Hepatocyte (in vitro differentiated cells): ENCODE measurements around the gene SNAPC1. TPM values are rescaled to one million over a fixed set of nuclear protein-coding genes. Genes with fewer than 3 reads are reported as not detected.
A peak's percentile ranks its signal among the peaks of the same experiment; 100 is the strongest.

Source experiments
- DNase-seq: peaks from one replicate; pipeline ENCODE4 v3.0.0-alpha.2; 2016; ENCODE audit warnings: low spot score
- H2AFZ ChIP-seq: fragments of 200-600 bp; sonication (generic); 2 replicates; pipeline ENCODE4 v1.6.0; 2016; ENCODE audit warnings: antibody characterized with exemption, mild to moderate bottlenecking
- H3K27ac ChIP-seq: fragments of 200-600 bp; sonication (generic); 2 replicates; pipeline ENCODE4 v1.5.1; 2016; ENCODE audit warnings: mild to moderate bottlenecking
- H3K27me3 ChIP-seq: fragments of 200-600 bp; sonication (generic); 2 replicates; pipeline ENCODE4 v1.6.1; 2016
- H3K36me3 ChIP-seq: fragments of 200-600 bp; sonication (generic); replicated peaks from 2 replicates; pipeline ENCODE4 v1.5.1; 2016; ENCODE audit warnings: low read depth; ENCODE audit not compliant: insufficient read depth
- H3K4me1 ChIP-seq: fragments of 200-600 bp; sonication (generic); 2 replicates; pipeline ENCODE4 v1.5.1; 2016; ENCODE audit warnings: mild to moderate bottlenecking, moderate library complexity; ENCODE audit not compliant: insufficient read depth
- H3K4me2 ChIP-seq: fragments of 200-600 bp; sonication (generic); 2 replicates; pipeline ENCODE4 v1.6.0; 2016
- H3K4me3 ChIP-seq: fragments of 200-600 bp; sonication (generic); 2 replicates; pipeline ENCODE4 v1.5.1; 2016; ENCODE audit warnings: mild to moderate bottlenecking
- H3K79me2 ChIP-seq: fragments of 200-600 bp; sonication (generic); 2 replicates; pipeline ENCODE4 v1.6.0; 2017; ENCODE audit warnings: mild to moderate bottlenecking
- H3K9me2 ChIP-seq: fragments of 200-600 bp; sonication (generic); replicated peaks from 2 replicates; pipeline ENCODE4 v1.6.0; 2017; ENCODE audit warnings: mild to moderate bottlenecking; ENCODE audit not compliant: insufficient read depth
- H3K9me3 ChIP-seq: fragments of 200-600 bp; sonication (generic); 2 replicates; pipeline ENCODE4 v1.5.1; 2016; ENCODE audit warnings: low read depth, mild to moderate bottlenecking
- H4K20me1 ChIP-seq: fragments of 200-600 bp; sonication (generic); 2 replicates; pipeline ENCODE4 v1.6.0; 2016; ENCODE audit warnings: mild to moderate bottlenecking; ENCODE audit not compliant: insufficient read depth, poor library complexity, severe bottlenecking
- CTCF ChIP-seq: fragments of 200-600 bp; sonication (generic); IDR thresholded peaks from 2 replicates; pipeline ENCODE4 v1.5.1; 2016; ENCODE audit warnings: antibody characterized with exemption, mild to moderate bottlenecking; ENCODE audit not compliant: poor library complexity
- EZH2 ChIP-seq: fragments of 200-600 bp; sonication (generic); IDR thresholded peaks from 2 replicates; pipeline ENCODE4 v1.6.1; 2016; ENCODE audit warnings: antibody characterized with exemption, mild to moderate bottlenecking, borderline replicate concordance
- EZH2phosphoT487 ChIP-seq: fragments of 200-600 bp; sonication (generic); IDR thresholded peaks from one replicate; pipeline ENCODE4 v1.6.1; 2018; ENCODE audit warnings: antibody characterized with exemption, mild to moderate bottlenecking, low read depth, moderate library complexity; ENCODE audit not compliant: unreplicated experiment, severe bottlenecking
- WGBS: methylation state at CpG from one replicate; pipeline ENCODE4 v1.1.6; 2016; ENCODE audit warnings: low lambda C conversion rate; ENCODE audit errors: missing lambda C conversion rate; 5-methylcytosine and 5-hydroxymethylcytosine counted together
- polyA plus RNA-seq: library from polyadenylated mRNA; unstranded; fragments of >200 nt; fragmentation: Nextera tagmentation; extraction: Ambion mirVana; gene quantifications from 2 replicates; pipeline ENCODE4 v1.2.1, GENCODE V29; 2016
- total RNA-seq: library from RNA; depleted of rRNA; stranded (reverse); fragments of >200 nt; gene quantifications from 2 replicates; pipeline ENCODE4 v1.2.3, GENCODE V29; 2014

SNAPC1 gene
- total and polyA plus RNA-seq, 2 experiments from 2014 or later = 3.4 to 10.5 TPM

GRCh38 chr14:61803755-61804154 is 41.5 kb downstream of the SNAPC1 start:
- no peaks in the 10 kb centered on the region for H3K9me2 ChIP-seq
- TF ChIP-seq CTCF = no peak
- TF ChIP-seq EZH2phosphoT487 = no peak
- no peak for TF ChIP-seq EZH2
- no peak overlapping the region for H3K27ac ChIP-seq
- no peak overlapping the region for H3K4me3 ChIP-seq
- H2AFZ ChIP-seq = no peak overlapping the region
- no peaks in the 10 kb centered on the region for H3K9me3 ChIP-seq
- DNase-seq = no peak
- 96% methylated on average over 2 of the region's 2 CpGs for WGBS
- peaks cover 2% of the 10 kb centered on the region for H3K27me3 ChIP-seq
- H4K20me1 ChIP-seq = no peaks in the 10 kb centered on the region
- H3K4me2 ChIP-seq = no peak overlapping the region
- H3K79me2 ChIP-seq = no peaks in the 10 kb centered on the region
- no peaks in the 10 kb centered on the region for H3K4me1 ChIP-seq
- no peaks in the 10 kb centered on the region for H3K36me3 ChIP-seq

- H3K9me3 ChIP-seq = no peaks in the 10 kb centered on the region
- TF ChIP-seq EZH2 (no peak), CTCF (no peak), EZH2phosphoT487 (no peak)
- H3K27me3 ChIP-seq = peaks cover 2% of the 10 kb centered on the region
- no peaks in the 10 kb centered on the region for H3K9me2 ChIP-seq
- WGBS = 93% methylated on average over 4 of the region's 4 CpGs
- no peak overlapping the region for H3K4me3 ChIP-seq
- H3K79me2 ChIP-seq = no peaks in the 10 kb centered on the region
- no peaks in the 10 kb centered on the region for H3K4me1 ChIP-seq
- H4K20me1 ChIP-seq = no peaks in the 10 kb centered on the region
- no peak overlapping the region for H3K27ac ChIP-seq
- no peak for DNase-seq
- H3K4me2 ChIP-seq = no peak overlapping the region
- H3K36me3 ChIP-seq = no peaks in the 10 kb centered on the region
- H2AFZ ChIP-seq = no peak overlapping the region
These were observed 43.2 kb downstream of the SNAPC1 start for GRCh38 chr14:61805451-61805850.

GRCh38 chr14:61811882-61812346 is 49.7 kb downstream of the SNAPC1 start:
- peaks cover 3% of the 10 kb centered on the region for H3K4me1 ChIP-seq
- H3K27me3 ChIP-seq = peaks cover 48% of the 10 kb centered on the region
- peak overlapping the region; percentile 45 for H2AFZ ChIP-seq
- no peak for DNase-seq
- peak overlapping the region; percentile 97 for H3K4me2 ChIP-seq
- H3K9me3 ChIP-seq = no peaks in the 10 kb centered on the region
- no peaks in the 10 kb centered on the region for H3K36me3 ChIP-seq
- TF ChIP-seq EZH2phosphoT487 (no peak), EZH2 (no peak), CTCF (no peak)
- H4K20me1 ChIP-seq = no peaks in the 10 kb centered on the region
- H3K27ac ChIP-seq = no peak overlapping the region
- no peaks in the 10 kb centered on the region for H3K9me2 ChIP-seq
- H3K4me3 ChIP-seq = peak overlapping the region; percentile 39
- WGBS = 58% methylated on average over 15 of the region's 15 CpGs
- no peaks in the 10 kb centered on the region for H3K79me2 ChIP-seq
